Activated effector memory CD4-positive, alpha-beta T cell treated with anti-CD3 and anti-CD28 coated beads, Interleukin-2, amount 50 U/mL, for 16 hours (primary cell): Measurements from ENCODE around the gene PCDHA3.
"Not testable (repeated sequence)": the region's sequence is repeated elsewhere in the genome, so short reads cannot be mapped to it uniquely, and the experiment has no call there.

Experiments used
- DNase-seq: peaks from one replicate; pipeline ENCODE4 v3.0.0-alpha.2; 2020

PCDHA3 gene

DNA sequence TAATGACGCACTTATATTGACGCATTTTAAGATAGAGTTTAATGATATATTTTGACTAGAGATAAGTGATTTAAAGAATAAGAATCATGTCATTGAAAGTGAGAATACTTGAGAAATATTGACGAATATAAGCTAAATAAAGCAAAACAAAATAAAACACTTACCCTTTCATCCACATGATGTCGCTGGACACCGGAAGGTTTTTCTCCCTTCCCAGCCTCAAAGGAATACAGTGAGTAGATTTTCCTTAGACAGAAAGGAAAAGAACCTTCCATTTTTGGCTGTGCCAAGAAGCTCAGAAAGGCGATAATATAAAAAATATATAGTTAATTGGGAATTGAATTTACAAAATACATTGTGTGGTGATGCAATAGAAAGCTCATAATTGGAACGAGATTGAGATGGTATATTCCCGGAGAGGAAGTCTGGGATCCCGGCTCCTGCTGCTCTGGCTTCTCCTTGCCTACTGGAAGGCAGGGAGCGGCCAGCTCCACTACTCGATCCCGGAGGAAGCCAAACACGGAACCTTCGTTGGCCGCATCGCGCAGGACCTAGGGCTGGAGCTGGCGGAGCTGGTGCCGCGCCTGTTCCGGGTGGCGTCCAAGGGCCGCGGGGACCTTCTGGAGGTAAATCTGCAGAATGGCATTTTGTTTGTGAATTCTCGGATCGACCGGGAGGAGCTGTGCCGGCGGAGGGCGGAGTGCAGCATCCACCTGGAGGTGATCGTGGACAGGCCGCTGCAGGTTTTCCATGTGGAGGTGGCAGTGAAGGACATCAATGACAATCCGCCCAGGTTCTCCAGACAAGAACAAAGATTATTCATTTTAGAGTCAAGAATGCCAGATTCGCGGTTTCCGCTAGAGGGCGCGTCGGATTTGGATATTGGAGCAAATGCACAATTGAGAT lies 20.8 kb downstream of the PCDHA3 start, which contains the start of gene PCDHA5:
PCDHA5 (plus strand) TSS at position 239 of the 906 bp plus-strand sequence.
- no peak for DNase-seq

DNA sequence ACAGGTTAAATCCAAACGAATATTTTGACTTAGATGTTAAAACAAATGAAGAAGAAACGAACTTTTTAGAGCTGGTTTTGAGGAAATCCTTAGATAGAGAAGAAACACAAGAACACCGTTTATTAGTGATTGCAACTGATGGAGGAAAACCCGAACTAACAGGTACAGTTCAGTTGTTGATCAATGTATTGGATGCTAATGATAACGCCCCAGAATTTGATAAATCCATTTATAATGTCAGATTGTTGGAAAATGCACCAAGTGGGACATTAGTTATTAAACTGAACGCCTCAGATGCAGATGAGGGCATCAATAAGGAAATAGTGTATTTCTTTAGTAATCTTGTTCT lies 21.4 kb downstream of the PCDHA3 start:
- DNase-seq: no peak

GRCh38 chr5:140822969-140823368 lies 22.1 kb downstream of the PCDHA3 start:
- not testable (repeated sequence) for DNase-seq

DNA sequence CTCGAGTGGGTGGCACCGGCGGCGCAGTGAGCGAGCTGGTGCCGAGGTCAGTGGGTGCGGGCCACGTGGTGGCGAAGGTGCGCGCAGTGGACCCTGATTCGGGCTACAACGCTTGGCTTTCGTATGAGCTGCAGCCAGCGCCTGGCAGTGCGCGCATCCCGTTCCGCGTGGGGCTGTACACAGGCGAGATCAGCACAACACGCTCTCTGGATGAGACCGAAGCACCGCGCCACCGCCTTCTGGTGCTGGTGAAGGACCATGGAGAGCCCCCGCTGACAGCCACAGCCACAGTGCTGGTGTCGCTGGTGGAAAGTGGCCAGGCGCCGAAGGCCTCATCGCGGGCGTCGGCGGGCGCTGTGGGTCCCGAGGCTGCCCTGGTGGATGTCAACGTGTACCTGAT lies 22.6 kb downstream of the PCDHA3 start:
- no peak for DNase-seq

GRCh38 chr5:140827704-140828361 lies 27.0 kb downstream of the PCDHA3 start, which contains the start of gene PCDHA6:
Gene PCDHA6 (plus strand): TSS chr5:140827960. CDS start chr5:140828092, 132 bp downstream.
- no peak for DNase-seq

- DNase-seq: no peak
These were observed 27.5 kb downstream of the PCDHA3 start for GRCh38 chr5:140828362-140828737.

DNA sequence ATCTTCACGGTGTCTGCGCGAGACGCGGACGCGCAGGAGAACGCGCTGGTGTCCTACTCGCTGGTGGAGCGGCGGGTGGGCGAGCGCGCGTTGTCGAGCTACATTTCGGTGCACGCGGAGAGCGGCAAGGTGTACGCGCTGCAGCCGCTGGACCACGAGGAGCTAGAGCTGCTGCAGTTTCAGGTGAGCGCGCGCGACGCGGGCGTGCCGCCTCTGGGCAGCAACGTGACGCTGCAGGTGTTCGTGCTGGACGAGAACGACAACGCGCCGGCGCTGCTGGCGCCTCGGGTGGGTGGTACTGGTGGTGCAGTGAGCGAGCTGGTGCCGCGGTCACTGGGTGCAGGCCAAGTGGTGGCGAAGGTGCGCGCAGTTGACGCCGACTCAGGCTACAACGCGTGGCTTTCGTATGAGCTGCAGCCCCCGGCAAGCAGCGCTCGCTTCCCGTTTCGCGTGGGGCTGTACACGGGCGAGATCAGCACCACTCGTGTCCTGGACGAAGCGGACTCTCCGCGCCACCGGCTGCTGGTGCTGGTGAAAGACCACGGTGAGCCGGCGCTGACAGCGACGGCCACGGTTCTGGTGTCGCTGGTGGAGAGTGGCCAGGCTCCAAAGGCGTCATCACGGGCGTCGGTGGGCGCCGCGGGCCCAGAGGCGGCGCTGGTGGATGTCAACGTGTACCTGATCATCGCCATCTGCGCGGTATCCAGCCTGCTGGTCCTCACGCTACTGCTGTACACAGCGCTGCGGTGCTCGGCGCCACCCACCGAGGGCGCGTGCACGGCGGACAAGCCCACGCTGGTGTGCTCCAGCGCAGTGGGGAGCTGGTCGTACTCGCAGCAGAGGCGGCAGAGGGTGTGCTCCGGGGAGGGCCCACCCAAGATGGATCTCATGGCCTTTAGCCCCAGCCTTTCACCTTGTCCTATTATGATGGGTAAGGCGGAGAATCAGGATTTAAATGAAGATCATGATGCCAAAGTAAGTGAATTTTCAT lies 28.9 kb downstream of the PCDHA3 start:
- DNase-seq: not testable (repeated sequence)

DNA sequence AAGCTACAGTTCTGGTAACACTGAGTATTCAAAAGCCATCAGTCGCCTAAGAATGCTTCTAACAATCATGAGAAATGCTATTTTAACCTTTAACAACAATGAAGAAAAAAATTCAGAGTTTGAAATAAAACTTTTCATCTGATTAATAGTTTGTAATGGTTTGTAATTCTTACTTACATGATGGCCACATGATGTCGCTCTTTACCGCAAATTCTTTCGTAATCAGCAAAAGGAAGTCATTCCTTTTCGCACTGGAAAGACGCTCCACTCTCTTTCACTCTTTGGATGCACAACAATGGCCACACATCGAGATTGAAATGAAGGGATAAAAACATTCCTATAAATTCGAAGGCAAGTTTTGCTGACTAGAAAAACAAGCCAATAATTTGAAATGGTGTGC lies 33.1 kb downstream of the PCDHA3 start, which contains the start of gene PCDHA7:
PCDHA7 (plus strand) TSS at position 277 of the 400 bp plus-strand sequence; CDS start at position 392, 115 bp downstream.
- DNase-seq: no peak

- DNase-seq: not testable (repeated sequence)
These were observed 33.7 kb downstream of the PCDHA3 start for GRCh38 chr5:140834439-140835008.

- no peak for DNase-seq
These were observed 35.0 kb downstream of the PCDHA3 start for GRCh38 chr5:140835622-140836510.

DNA sequence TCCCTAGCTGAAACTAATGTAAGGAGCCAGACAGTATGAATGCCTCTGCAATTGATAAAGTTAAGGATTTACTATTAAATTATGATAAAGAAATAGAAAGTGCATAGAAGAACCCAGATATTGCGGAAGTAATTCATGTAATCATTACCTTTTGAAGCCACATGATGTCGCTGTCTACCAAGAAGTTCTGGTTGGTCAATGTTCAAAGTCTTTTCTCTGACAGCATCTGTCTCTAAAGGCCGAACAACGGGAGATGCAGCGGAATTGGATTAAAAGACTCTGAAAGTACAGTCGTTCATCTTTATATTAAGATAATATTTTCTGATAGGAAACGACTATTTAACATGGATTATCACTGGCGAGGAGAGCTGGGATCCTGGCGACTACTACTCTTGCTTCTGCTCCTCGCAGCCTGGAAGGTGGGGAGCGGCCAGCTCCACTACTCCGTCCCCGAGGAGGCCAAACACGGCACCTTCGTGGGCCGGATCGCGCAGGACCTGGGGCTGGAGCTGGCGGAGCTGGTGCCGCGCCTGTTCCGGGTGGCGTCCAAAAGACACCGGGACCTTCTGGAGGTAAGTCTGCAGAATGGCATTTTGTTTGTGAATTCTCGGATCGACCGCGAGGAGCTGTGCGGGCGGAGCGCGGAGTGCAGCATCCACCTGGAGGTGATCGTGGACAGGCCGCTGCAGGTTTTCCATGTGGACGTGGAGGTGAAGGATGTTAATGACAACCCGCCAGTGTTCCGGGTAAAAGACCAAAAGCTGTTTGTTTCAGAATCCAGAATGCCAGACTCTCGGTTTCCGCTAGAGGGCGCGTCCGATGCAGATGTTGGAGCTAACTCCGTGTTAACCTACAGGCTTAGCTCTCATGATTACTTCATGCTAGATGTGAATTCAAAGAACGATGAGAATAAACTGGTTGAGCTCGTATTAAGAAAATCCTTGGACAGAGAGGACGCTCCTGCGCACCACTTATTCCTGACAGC lies 40.4 kb downstream of the PCDHA3 start, which contains the start of gene PCDHA8:
PCDHA8 (plus strand) TSS at position 210 of the 985 bp plus-strand sequence; CDS start at position 345, 135 bp downstream.
- no peak for DNase-seq

GRCh38 chr5:140842798-140843733 lies 42.2 kb downstream of the PCDHA3 start:
- no peak for DNase-seq

DNA sequence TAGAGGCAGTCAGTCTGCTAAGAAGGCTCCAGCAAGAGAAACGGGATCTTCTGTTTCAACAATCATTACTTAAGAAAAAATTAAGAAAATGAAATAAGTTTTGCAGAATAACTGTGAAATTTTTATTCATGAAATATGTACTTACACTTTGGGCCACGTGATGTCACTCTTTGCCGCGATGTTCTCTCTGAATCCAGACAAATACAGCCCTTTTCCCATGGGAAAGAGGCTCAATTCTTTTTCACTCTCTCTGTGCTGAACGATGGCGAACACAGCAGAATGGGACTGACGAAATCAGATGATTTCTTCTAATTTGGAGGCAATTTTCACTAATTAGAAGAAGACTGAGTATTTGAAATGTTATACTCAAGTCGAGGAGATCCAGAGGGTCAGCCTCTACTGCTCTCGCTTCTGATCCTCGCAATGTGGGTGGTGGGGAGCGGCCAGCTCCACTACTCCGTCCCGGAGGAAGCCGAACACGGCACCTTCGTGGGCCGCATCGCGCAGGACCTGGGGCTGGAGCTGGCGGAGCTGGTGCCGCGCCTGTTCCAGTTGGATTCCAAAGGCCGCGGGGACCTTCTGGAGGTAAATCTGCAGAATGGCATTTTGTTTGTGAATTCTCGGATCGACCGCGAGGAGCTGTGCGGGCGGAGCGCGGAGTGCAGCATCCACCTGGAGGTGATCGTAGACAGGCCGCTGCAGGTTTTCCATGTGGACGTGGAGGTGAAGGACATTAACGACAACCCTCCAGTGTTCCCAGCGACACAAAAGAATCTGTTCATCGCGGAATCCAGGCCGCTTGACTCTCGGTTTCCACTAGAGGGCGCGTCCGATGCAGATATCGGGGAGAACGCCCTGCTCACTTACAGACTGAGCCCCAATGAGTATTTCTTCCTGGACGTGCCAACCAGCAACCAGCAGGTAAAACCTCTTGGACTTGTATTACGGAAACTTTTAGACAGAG lies 47.6 kb downstream of the PCDHA3 start, which contains the start of gene PCDHA9:
PCDHA9 (plus strand) TSS at position 244 of the 964 bp plus-strand sequence; CDS start at position 358, 114 bp downstream.
- not testable (repeated sequence) for DNase-seq

DNA sequence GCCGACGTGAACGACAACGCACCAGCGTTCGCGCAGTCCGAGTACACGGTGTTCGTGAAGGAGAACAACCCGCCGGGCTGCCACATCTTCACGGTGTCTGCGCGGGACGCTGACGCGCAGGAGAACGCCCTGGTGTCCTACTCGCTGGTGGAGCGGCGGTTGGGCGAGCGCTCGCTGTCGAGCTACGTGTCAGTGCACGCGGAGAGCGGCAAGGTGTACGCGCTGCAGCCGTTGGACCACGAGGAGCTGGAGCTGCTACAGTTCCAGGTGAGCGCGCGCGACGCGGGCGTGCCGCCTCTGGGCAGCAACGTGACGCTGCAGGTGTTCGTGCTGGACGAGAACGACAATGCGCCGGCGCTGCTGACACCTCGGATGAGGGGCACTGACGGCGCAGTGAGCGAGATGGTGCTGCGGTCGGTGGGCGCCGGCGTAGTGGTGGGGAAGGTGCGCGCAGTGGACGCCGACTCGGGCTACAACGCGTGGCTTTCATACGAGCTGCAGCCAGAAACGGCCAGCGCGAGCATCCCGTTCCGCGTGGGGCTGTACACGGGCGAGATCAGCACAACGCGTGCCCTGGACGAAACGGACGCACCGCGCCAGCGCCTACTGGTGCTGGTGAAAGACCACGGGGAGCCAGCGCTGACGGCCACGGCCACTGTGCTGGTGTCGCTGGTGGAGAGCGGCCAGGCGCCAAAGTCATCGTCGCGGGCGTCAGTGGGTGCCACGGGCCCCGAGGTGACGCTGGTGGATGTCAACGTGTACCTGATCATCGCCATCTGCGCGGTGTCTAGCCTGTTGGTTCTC lies 49.2 kb downstream of the PCDHA3 start:
- DNase-seq: not testable (repeated sequence)
